ENCODE measurements around the gene ALOXE3.

The ALOXE3 gene

GRCh38 chr17:8072341-8072728 is 46.0 kb downstream of the ALOXE3 start:
- DNase-seq (ENCODE audit: low read depth, low spot score) = no peak
- H3K4me3 ChIP-seq (ENCODE audit: low read depth, low read length) = no peak overlapping the region
- TF ChIP-seq, protein P1, sequence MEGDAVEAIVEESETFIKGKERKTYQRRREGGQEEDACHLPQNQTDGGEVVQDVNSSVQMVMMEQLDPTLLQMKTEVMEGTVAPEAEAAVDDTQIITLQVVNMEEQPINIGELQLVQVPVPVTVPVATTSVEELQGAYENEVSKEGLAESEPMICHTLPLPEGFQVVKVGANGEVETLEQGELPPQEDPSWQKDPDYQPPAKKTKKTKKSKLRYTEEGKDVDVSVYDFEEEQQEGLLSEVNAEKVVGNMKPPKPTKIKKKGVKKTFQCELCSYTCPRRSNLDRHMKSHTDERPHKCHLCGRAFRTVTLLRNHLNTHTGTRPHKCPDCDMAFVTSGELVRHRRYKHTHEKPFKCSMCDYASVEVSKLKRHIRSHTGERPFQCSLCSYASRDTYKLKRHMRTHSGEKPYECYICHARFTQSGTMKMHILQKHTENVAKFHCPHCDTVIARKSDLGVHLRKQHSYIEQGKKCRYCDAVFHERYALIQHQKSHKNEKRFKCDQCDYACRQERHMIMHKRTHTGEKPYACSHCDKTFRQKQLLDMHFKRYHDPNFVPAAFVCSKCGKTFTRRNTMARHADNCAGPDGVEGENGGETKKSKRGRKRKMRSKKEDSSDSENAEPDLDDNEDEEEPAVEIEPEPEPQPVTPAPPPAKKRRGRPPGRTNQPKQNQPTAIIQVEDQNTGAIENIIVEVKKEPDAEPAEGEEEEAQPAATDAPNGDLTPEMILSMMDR (IDR thresholded peaks at IDR 0.05; ENCODE audit: insufficient read depth, low read length, missing control alignments) = no peak
- POLR2A ChIA-PET = no interaction called here
- CTCF ChIA-PET = interaction anchor here (1.4 to 9.9 kb wide), 4 partner anchors 13 to 30 kb away, joined by 4 to 233 read pairs (median 14); no protein-coding TSS in a partner anchor

- DNase-seq (ENCODE audit: low read depth, low spot score) = no peak
- TF ChIP-seq, protein P1 (IDR thresholded peaks at IDR 0.05; ENCODE audit: insufficient read depth, low read length, missing control alignments) = no peak
- POLR2A ChIA-PET = no interaction called here
- CTCF ChIA-PET = interaction anchor here (0.6 to 9.9 kb wide), 9 partner anchors 7 to 187 kb away, joined by 3 to 233 read pairs (median 10); partner anchors contain the start of gene ALOXE3
- H3K4me3 ChIP-seq (ENCODE audit: low read depth, low read length) = no peak overlapping the region
Observed at GRCh38 chr17:8071496-8071895, 46.8 kb downstream of the ALOXE3 start.

DNA sequence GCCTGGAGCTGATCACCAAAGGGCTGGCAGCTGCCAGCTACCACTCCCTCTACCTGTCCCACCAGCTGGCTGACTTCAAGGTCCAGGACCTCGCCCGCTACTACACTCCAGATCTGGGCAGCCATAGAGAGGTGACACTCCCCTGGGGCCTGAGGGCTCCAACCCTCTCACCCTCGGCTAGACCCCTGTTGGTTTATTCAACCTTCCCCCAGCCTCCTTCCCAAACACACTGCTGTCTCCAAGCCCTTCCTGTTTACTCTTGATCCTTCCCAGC is 48.8 kb downstream of the ALOXE3 start:
- ChIA-PET POLR2A (no interaction called here), CTCF (interaction anchor here (1.2 to 9.9 kb wide), 9 partner anchors 9 to 79 kb away, joined by 3 to 233 read pairs (median 13); partner anchors contain the start of gene ALOXE3)
- DNase-seq (ENCODE audit: low read depth, low spot score) = no peak
- no peak overlapping the region for H3K4me3 ChIP-seq (ENCODE audit: low read depth, low read length)
- TF ChIP-seq, protein P1 (IDR thresholded peaks at IDR 0.05; ENCODE audit: insufficient read depth, low read length, missing control alignments) = no peak

- TF ChIP-seq, protein P1 (IDR thresholded peaks at IDR 0.05; ENCODE audit: insufficient read depth, low read length, missing control alignments) = no peak
- ChIA-PET POLR2A (no interaction called here), CTCF (interaction anchor here (1.1 to 9.9 kb wide), 10 partner anchors 10 to 78 kb away, joined by 3 to 233 read pairs (median 10); partner anchors contain the start of gene ALOXE3)
- no peak overlapping the region for H3K4me3 ChIP-seq (ENCODE audit: low read depth, low read length)
- DNase-seq (ENCODE audit: low read depth, low spot score) = no peak
Observed at GRCh38 chr17:8068736-8069586, 49.4 kb downstream of the ALOXE3 start.

GRCh38 chr17:8067806-8068205 is 50.5 kb downstream of the ALOXE3 start:
- ChIA-PET POLR2A (no interaction called here), CTCF (interaction anchor here (1.1 to 9.9 kb wide), 4 partner anchors 9 to 70 kb away, joined by 3 to 233 read pairs (median 24); partner anchors contain the start of gene ALOXE3)
- no peak for DNase-seq (ENCODE audit: low read depth, low spot score)
- H3K4me3 ChIP-seq (ENCODE audit: low read depth, low read length) = no peak overlapping the region
- TF ChIP-seq, protein P1 (IDR thresholded peaks at IDR 0.05; ENCODE audit: insufficient read depth, low read length, missing control alignments) = no peak
